HEK293 (cell line): ENCODE data around the gene GPN3.

Experiments used
- EGR2 ChIP-seq: fragments of 450-650 bp; formaldehyde crosslinking; IDR thresholded peaks from 2 replicates; pipeline ENCODE4 v1.5.1; 2016; ENCODE audit warnings: low read depth, missing biosample characterization, missing genetic modification characterization
- GFI1B ChIP-seq: fragments of 450-650 bp; formaldehyde crosslinking; IDR thresholded peaks from 2 replicates; pipeline ENCODE4 v1.5.1; 2016; ENCODE audit warnings: missing biosample characterization, missing genetic modification characterization
- KLF16 ChIP-seq: fragments of 450-650 bp; formaldehyde crosslinking; IDR thresholded peaks from 2 replicates; pipeline ENCODE4 v1.5.1; 2017; ENCODE audit warnings: missing biosample characterization, missing genetic modification characterization
- KLF17 ChIP-seq: fragments of 450-650 bp; formaldehyde crosslinking; IDR thresholded peaks from 2 replicates; pipeline ENCODE4 v1.5.1; 2016; ENCODE audit warnings: missing biosample characterization, missing genetic modification characterization
- SCRT2 ChIP-seq: fragments of 450-650 bp; formaldehyde crosslinking; IDR thresholded peaks from 2 replicates; pipeline ENCODE4 v1.5.1; 2016; ENCODE audit warnings: missing biosample characterization, missing genetic modification characterization
- SP3 ChIP-seq: fragments of 450-650 bp; formaldehyde crosslinking; IDR thresholded peaks from 2 replicates; pipeline ENCODE4 v1.5.1; 2016; ENCODE audit warnings: missing biosample characterization, missing genetic modification characterization
- TCF7L2 ChIP-seq: IDR thresholded peaks from 2 replicates; pipeline ENCODE4 v1.6.1; 2011; ENCODE audit warnings: low read depth, mild to moderate bottlenecking, inconsistent platforms, low read length, moderate library complexity, borderline replicate concordance
- YY1 ChIP-seq: fragments of 450-650 bp; formaldehyde crosslinking; IDR thresholded peaks from 2 replicates; pipeline ENCODE4 v1.5.1; 2018; ENCODE audit warnings: missing biosample characterization, missing genetic modification characterization
- ZBTB11 ChIP-seq: fragments of 450-650 bp; formaldehyde crosslinking; conservative IDR thresholded peaks from 2 replicates; pipeline ENCODE4 v1.5.1; 2016; ENCODE audit warnings: low read depth, missing biosample characterization, missing genetic modification characterization
- ZBTB20 ChIP-seq: fragments of 450-650 bp; formaldehyde crosslinking; IDR thresholded peaks from 2 replicates; pipeline ENCODE4 v1.5.1; 2016; ENCODE audit warnings: missing biosample characterization, missing genetic modification characterization
- ZBTB44 ChIP-seq: fragments of 450-650 bp; IDR thresholded peaks from 2 replicates; pipeline ENCODE4 v1.5.1; 2018; ENCODE audit warnings: missing biosample characterization, mild to moderate bottlenecking, missing genetic modification characterization
- ZBTB48 ChIP-seq: fragments of 450-650 bp; formaldehyde crosslinking; IDR thresholded peaks from 2 replicates; pipeline ENCODE4 v1.5.1; 2016; ENCODE audit warnings: missing biosample characterization, missing genetic modification characterization
- ZBTB8A ChIP-seq: fragments of 450-650 bp; formaldehyde crosslinking; IDR thresholded peaks from 2 replicates; pipeline ENCODE4 v1.5.1; 2016; ENCODE audit warnings: missing biosample characterization, missing genetic modification characterization
- ZNF140 ChIP-seq: fragments of 450-650 bp; formaldehyde crosslinking; IDR thresholded peaks from 2 replicates; pipeline ENCODE4 v1.5.1; 2016; ENCODE audit warnings: missing biosample characterization, missing genetic modification characterization
- ZNF184 ChIP-seq: fragments of 450-650 bp; IDR thresholded peaks from 2 replicates; pipeline ENCODE4 v1.5.1; 2018; ENCODE audit warnings: missing biosample characterization, mild to moderate bottlenecking, missing genetic modification characterization
- ZNF202 ChIP-seq: fragments of 450-650 bp; formaldehyde crosslinking; IDR thresholded peaks from 2 replicates; pipeline ENCODE4 v1.5.1; 2016; ENCODE audit warnings: missing biosample characterization, missing genetic modification characterization, borderline replicate concordance
- ZNF211 ChIP-seq: fragments of 450-650 bp; formaldehyde crosslinking; IDR thresholded peaks from 2 replicates; pipeline ENCODE4 v1.5.1; 2016; ENCODE audit warnings: low read depth, missing biosample characterization, missing genetic modification characterization
- ZNF335 ChIP-seq: fragments of 450-650 bp; formaldehyde crosslinking; conservative IDR thresholded peaks from 2 replicates; pipeline ENCODE4 v1.5.1; 2016; ENCODE audit warnings: missing biosample characterization, missing genetic modification characterization
- ZNF426 ChIP-seq: fragments of 450-650 bp; formaldehyde crosslinking; IDR thresholded peaks from 2 replicates; pipeline ENCODE4 v1.5.1; 2017; ENCODE audit warnings: missing biosample characterization, missing genetic modification characterization, mild to moderate bottlenecking, inconsistent platforms, moderate library complexity
- ZNF510 ChIP-seq: fragments of 450-650 bp; formaldehyde crosslinking; IDR thresholded peaks from 2 replicates; pipeline ENCODE4 v1.5.1; 2018; ENCODE audit warnings: mild to moderate bottlenecking, missing genetic modification characterization, missing biosample characterization; ENCODE audit not compliant: insufficient replicate concordance
- ZNF692 ChIP-seq: fragments of 450-650 bp; formaldehyde crosslinking; IDR thresholded peaks from 2 replicates; pipeline ENCODE4 v1.5.1; 2016; ENCODE audit warnings: missing biosample characterization, missing genetic modification characterization
- ZNF701 ChIP-seq: fragments of 450-650 bp; formaldehyde crosslinking; IDR thresholded peaks from 2 replicates; pipeline ENCODE4 v1.5.1; 2016; ENCODE audit warnings: missing biosample characterization, missing genetic modification characterization
- ZNF747 ChIP-seq: fragments of 450-650 bp; formaldehyde crosslinking; IDR thresholded peaks from 2 replicates; pipeline ENCODE4 v1.5.1; 2016; ENCODE audit warnings: missing biosample characterization, missing genetic modification characterization
- ZNF768 ChIP-seq: fragments of 450-650 bp; formaldehyde crosslinking; IDR thresholded peaks from 2 replicates; pipeline ENCODE4 v1.5.1; 2018; ENCODE audit warnings: missing biosample characterization, mild to moderate bottlenecking, missing genetic modification characterization
- ZNF785 ChIP-seq: fragments of 450-650 bp; formaldehyde crosslinking; IDR thresholded peaks from 2 replicates; pipeline ENCODE4 v1.5.1; 2016; ENCODE audit warnings: missing biosample characterization, missing genetic modification characterization
- ZNF791 ChIP-seq: fragments of 450-650 bp; formaldehyde crosslinking; IDR thresholded peaks from 2 replicates; pipeline ENCODE4 v1.5.1; 2016; ENCODE audit warnings: missing biosample characterization, missing genetic modification characterization
- ZNF792 ChIP-seq: fragments of 450-650 bp; formaldehyde crosslinking; IDR thresholded peaks from 2 replicates; pipeline ENCODE4 v1.5.1; 2016; ENCODE audit warnings: missing biosample characterization, missing genetic modification characterization
- ZNF830 ChIP-seq: fragments of 450-650 bp; IDR thresholded peaks from 2 replicates; pipeline ENCODE4 v1.5.0; 2018; ENCODE audit warnings: missing biosample characterization, missing genetic modification characterization, low read depth, mild to moderate bottlenecking, moderate library complexity
- ZSCAN5A ChIP-seq: fragments of 450-650 bp; formaldehyde crosslinking; IDR thresholded peaks from 2 replicates; pipeline ENCODE4 v1.5.1; 2016; ENCODE audit warnings: missing biosample characterization, missing genetic modification characterization

Gene GPN3

GRCh38 chr12:110403146-110403975 lies 64.7 kb downstream of the GPN3 start, which contains the start of gene ANAPC7 (continued):
- TF ChIP-seq KLF17 (tag by site-specific recombination) (no peak), ZBTB8A (tag by site-specific recombination) (no peak), SCRT2 (tag by site-specific recombination) (peak; percentile 62), ZBTB44 (no peak), ZNF747 (no peak), ZNF785 (no peak), ZNF830 (tag by site-specific recombination) (no peak), ZNF791 (no peak), ZNF202 (tag by site-specific recombination) (no peak), ZBTB11 (tag by site-specific recombination) (0 out of 2 replicates have a peak, but pooled peaks have one; percentile 7), ZBTB20 (tag by site-specific recombination) (no peak; the same call in 1 of the 2 replicates), GFI1B (tag by site-specific recombination) (no peak), SP3 (tag by site-specific recombination) (peak; percentile 56), TCF7L2 (no peak), ZNF335 (peak; percentile 100), KLF16 (peak; percentile 46; the same call in 1 of the 2 replicates), ZNF426 (tag by site-specific recombination) (no peak), ZSCAN5A (no peak), ZNF701 (tag by site-specific recombination) (no peak), ZNF768 (no peak), ZNF692 (tag by site-specific recombination) (no peak), ZNF140 (tag by site-specific recombination) (no peak), YY1 (tag by site-specific recombination) (peak; percentile 84), ZNF184 (tag by site-specific recombination) (no peak), ZBTB48 (tag by site-specific recombination) (no peak), ZNF211 (tag by site-specific recombination) (no peak), ZNF792 (tag by site-specific recombination) (no peak), EGR2 (tag by site-specific recombination) (peak; percentile 38; the same call in 1 of the 2 replicates), ZNF510 (tag by site-specific recombination) (no peak)
